Measurements from ENCODE around the gene IPCEF1. TPM values are rescaled to one million over a fixed set of nuclear protein-coding genes. Genes with fewer than 3 reads are reported as not detected.
"Not testable (repeated sequence)": the region's sequence is repeated elsewhere in the genome, so short reads cannot be mapped to it uniquely, and the experiment has no call there.

Gene IPCEF1
- total RNA-seq, 4 donors from 2014 or later = 34.4 to 86.4 (median 73.6) TPM

DNA sequence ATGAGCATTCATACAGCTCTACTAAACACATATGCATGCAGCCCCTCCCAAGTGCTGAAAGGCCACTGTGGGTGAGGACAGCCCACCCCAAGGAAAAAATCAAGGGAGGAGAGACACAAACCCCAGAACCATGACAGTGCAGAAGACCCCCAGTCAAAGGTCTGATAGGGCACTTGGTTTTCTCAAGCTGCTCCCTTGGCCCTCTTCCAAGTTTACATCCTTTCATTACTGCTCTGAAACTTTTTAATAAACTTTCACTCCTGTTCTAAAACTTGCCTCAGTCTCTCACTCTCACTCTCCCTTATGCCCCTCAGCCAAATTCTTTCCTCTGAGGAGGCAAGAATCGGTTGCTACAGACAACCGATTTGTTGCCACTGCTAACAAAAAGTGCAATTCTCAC, 24.9 kb downstream of the IPCEF1 start:
- intact Hi-C loops (cut with DNase I) = no loop called here
- Histone ChIP-seq H3K4me1 (peaks cover 26 to 33% of the 10 kb centered on the region in 2 donors), H3K4me3 (replicated peaks in 1 of 3) (no peak overlapping the region), H3K27ac (peak overlapping the region in 2 of 3 donors; percentile 85 to 94), H3K27me3 (no peaks in the 10 kb centered on the region), H3K36me3 (no peaks in the 10 kb centered on the region), H3K9me3 (no peaks in the 10 kb centered on the region)
- DNase-seq = no peak
- WGBS, 2 donors = 96 to 97% methylated on average over 2 of the region's 2 CpGs
- no peak for TF ChIP-seq POLR2A (IDR thresholded peaks at IDR 0.05)
- TF ChIP-seq, protein P1, sequence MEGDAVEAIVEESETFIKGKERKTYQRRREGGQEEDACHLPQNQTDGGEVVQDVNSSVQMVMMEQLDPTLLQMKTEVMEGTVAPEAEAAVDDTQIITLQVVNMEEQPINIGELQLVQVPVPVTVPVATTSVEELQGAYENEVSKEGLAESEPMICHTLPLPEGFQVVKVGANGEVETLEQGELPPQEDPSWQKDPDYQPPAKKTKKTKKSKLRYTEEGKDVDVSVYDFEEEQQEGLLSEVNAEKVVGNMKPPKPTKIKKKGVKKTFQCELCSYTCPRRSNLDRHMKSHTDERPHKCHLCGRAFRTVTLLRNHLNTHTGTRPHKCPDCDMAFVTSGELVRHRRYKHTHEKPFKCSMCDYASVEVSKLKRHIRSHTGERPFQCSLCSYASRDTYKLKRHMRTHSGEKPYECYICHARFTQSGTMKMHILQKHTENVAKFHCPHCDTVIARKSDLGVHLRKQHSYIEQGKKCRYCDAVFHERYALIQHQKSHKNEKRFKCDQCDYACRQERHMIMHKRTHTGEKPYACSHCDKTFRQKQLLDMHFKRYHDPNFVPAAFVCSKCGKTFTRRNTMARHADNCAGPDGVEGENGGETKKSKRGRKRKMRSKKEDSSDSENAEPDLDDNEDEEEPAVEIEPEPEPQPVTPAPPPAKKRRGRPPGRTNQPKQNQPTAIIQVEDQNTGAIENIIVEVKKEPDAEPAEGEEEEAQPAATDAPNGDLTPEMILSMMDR (IDR thresholded peaks at IDR 0.05) = no peak

DNA sequence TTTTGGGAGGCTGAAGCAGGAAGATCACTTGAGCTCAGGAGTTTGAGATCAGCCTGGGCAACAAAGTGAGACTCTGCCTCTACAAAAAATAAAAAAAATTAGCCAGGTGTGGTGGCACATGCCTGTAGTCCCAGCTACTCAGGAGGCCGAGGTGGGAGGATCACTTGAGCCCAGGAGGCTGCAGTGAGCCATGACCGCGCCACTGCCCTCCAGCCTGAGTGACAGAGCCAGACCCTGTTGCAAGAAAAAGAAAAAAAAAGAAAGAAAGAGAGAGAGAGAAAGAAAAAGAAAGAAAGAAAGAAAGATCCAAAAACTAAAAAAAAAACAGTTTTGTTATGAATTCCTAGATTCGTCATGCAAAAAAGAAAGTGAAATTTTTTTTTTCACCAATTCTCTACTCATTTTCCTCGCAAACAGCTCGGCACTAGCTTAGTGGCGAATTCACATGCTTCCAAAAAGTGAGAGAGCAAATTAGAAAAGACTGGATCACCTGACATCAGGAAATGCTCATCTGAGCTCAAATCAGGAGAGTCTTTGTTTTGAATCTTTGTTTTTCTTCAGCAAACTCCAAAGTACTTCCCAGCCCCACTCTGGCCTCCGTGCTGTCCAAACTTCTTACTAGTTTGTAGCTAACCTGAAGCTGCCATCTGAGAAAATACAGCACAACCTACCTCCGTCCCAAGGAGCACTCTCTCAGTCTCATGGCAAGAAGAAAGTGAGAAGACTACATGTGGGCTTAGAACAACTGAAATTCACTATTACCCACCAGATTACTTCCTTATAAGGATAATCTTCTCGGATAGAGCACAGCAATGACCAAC, 27.0 kb downstream of the IPCEF1 start:
- DNase-seq = peak; percentile 74 to 75
- no peak overlapping the region for H3K4me3 ChIP-seq (replicated peaks in 1 of 3)

DNA sequence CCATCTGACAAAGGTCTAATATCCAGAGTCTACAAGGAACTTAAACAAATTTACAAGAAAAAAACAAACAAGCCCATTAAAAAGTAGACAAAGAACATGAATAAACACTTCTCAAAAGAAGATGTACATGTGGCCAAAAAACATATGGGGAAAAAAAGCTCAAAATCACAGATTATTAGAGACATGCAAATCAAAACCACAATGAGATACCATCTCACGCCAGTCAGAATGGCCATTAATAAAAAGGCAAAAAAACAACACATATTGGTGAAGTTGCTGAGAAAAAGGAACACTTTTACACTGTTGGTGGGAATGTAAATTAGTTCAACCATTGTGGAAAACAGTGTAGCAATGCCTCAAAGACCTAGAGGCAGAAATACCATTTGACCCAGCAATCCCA, 29.3 kb downstream of the IPCEF1 start:
- peak overlapping the region in 2 of 3 donors; percentile 24 to 94 for H3K27ac ChIP-seq
- H3K4me1 ChIP-seq = peaks cover 26 to 33% of the 10 kb centered on the region in 2 donors
- WGBS, 2 donors = 95 to 96% methylated on average over 1 of the region's 1 CpG
- H3K9me3 ChIP-seq; H3K36me3 ChIP-seq; DNase-seq; H3K4me3 ChIP-seq (replicated peaks in 1 of 3); H3K27me3 ChIP-seq; intact Hi-C loops (cut with DNase I): not testable (repeated sequence)

More for the DNA sequence above, 27.0 kb downstream of the IPCEF1 start:
- peaks cover 26 to 36% of the 10 kb centered on the region in 2 donors for H3K4me1 ChIP-seq
- intact Hi-C loops (cut with DNase I) = no loop called here
- no peaks in the 10 kb centered on the region for H3K27me3 ChIP-seq
- H3K27ac ChIP-seq = peak overlapping the region; percentile 85 to 94 (median 92)
- no peaks in the 10 kb centered on the region for H3K36me3 ChIP-seq
- peak in 1 of 2 donors; percentile 76 for TF ChIP-seq POLR2A (IDR thresholded peaks at IDR 0.05)
- TF ChIP-seq, protein P1 (IDR thresholded peaks at IDR 0.05) = no peak
- H3K9me3 ChIP-seq = no peaks in the 10 kb centered on the region
- WGBS, 2 donors = 33 to 38% methylated on average over 10 of the region's 10 CpGs

DNA sequence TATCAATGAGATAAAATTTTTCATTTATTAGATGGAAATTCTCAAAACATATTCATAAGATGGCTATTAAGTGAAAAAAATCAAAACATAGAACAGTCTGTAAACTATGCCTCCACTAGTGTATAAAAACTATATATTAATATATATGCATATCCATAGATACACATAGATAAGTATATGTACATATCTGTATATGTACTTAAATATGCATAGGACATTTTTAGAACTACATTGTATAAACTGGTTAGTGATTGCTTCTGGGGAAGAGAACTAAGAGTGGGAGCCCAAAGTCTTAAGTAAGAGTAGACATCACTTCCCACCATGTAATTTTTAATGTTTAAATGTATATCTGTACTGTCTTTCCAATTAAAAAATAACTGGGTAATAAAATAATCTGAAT, 31.5 kb downstream of the IPCEF1 start:
- H3K36me3 ChIP-seq = no peaks in the 10 kb centered on the region
- no peak overlapping the region for H3K4me3 ChIP-seq (replicated peaks in 1 of 3)
- TF ChIP-seq POLR2A (IDR thresholded peaks at IDR 0.05) = no peak
- TF ChIP-seq, protein P1 (IDR thresholded peaks at IDR 0.05) = no peak
- peaks cover 16 to 17% of the 10 kb centered on the region in 2 donors for H3K4me1 ChIP-seq
- peak overlapping the region in 1 of 3 donors; percentile 58 for H3K27ac ChIP-seq
- no peak for DNase-seq
- no peaks in the 10 kb centered on the region for H3K27me3 ChIP-seq
- intact Hi-C loops (cut with DNase I) = no loop called here
- no peaks in the 10 kb centered on the region for H3K9me3 ChIP-seq

DNA sequence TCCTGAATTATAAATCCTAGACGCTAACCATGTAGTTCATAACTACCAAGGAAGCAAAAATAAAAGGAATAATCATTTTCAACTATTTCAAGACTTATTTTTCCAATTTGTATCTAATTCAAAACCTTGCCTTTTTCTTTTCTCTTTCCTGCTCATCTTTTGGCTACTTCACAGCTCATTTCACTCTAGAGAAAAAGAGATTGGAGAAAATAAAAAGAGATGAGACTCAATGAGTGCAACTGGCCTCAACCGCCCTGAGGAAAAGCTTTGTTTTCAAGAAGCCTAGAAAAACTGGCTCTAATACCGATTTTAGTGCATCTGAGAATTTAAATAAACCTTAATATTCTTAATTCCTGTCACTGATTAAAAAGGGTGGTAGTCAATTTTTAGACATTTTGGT, 36.4 kb downstream of the IPCEF1 start:
- Histone ChIP-seq H3K36me3 (no peaks in the 10 kb centered on the region), H3K4me1 (peaks cover 20 to 28% of the 10 kb centered on the region in 2 donors), H3K4me3 (replicated peaks in 1 of 3) (no peak overlapping the region), H3K27ac (peak overlapping the region in 2 of 3 donors; percentile 52 to 53), H3K9me3 (no peaks in the 10 kb centered on the region), H3K27me3 (no peaks in the 10 kb centered on the region)
- 70 to 77% methylated on average over 3 of the region's 3 CpGs for WGBS, 2 donors
- intact Hi-C loops (cut with DNase I) = no loop called here
- TF ChIP-seq, protein P1 (IDR thresholded peaks at IDR 0.05) = no peak
- no peak for TF ChIP-seq POLR2A (IDR thresholded peaks at IDR 0.05)
- no peak for DNase-seq

All from thyroid gland (tissue), 4 donors.